ENCODE measurements around the gene NPPC. TPM values are rescaled to one million over a fixed set of nuclear protein-coding genes. Genes with fewer than 3 reads are reported as not detected.

NPPC gene
- total and polyA plus RNA-seq, 8 donors = 0.14 to 0.23 TPM; not detected in 6

DNA sequence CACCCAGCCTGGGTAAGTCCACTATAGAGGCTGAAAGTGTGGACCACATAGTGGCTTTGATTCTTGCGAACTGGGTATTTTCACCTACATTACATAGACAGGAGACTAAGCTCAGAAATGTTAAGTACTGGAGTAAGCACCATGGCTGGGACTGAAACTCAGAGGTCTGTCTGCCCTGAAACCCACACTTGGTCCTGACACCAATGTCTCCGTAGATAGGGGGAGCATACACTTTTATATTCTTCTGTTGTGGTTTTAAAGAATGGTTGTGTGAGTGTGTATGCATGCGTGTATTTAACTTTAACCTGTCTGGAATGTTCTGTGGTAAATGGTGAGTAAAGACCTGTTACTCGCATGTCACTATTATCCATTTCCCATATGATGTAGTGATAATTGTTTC is 10.3 kb upstream of the NPPC start:
- H3K4me1 ChIP-seq = no peaks in the 10 kb centered on the region
- no peaks in the 10 kb centered on the region for H3K27me3 ChIP-seq
- TF ChIP-seq, protein P1, sequence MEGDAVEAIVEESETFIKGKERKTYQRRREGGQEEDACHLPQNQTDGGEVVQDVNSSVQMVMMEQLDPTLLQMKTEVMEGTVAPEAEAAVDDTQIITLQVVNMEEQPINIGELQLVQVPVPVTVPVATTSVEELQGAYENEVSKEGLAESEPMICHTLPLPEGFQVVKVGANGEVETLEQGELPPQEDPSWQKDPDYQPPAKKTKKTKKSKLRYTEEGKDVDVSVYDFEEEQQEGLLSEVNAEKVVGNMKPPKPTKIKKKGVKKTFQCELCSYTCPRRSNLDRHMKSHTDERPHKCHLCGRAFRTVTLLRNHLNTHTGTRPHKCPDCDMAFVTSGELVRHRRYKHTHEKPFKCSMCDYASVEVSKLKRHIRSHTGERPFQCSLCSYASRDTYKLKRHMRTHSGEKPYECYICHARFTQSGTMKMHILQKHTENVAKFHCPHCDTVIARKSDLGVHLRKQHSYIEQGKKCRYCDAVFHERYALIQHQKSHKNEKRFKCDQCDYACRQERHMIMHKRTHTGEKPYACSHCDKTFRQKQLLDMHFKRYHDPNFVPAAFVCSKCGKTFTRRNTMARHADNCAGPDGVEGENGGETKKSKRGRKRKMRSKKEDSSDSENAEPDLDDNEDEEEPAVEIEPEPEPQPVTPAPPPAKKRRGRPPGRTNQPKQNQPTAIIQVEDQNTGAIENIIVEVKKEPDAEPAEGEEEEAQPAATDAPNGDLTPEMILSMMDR (IDR thresholded peaks at IDR 0.05) = no peak
- no peak for DNase-seq
- no peak overlapping the region for H3K27ac ChIP-seq
- intact Hi-C loops (cut with DNase I) = no loop called here
- no peaks in the 10 kb centered on the region for H3K9me3 ChIP-seq
- no peak overlapping the region for H3K4me3 ChIP-seq
- ATAC-seq = no peak
- H3K36me3 ChIP-seq = no peaks in the 10 kb centered on the region

DNA sequence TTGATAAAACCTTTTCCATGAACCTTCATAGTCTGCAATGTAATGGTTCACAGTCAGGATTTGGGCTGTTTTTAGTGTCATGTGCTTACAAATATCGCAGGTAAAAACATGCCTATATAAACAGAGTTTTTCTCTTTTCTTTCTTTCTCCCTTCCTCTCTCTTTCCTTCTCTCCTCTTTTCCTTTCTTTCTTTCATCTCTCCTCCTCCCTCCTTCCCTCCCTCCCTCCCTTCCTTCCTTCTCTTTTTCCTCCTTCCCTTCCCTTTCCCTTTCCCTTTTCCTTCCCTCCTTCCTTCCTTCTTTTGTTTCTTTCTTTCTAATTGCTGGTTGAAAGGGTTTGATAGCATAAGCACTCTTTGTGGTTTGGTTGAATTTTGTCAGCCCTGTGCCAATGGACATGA is 9.6 kb upstream of the NPPC start:
- intact Hi-C loops (cut with DNase I) = no loop called here
- ATAC-seq = no peak

DNA sequence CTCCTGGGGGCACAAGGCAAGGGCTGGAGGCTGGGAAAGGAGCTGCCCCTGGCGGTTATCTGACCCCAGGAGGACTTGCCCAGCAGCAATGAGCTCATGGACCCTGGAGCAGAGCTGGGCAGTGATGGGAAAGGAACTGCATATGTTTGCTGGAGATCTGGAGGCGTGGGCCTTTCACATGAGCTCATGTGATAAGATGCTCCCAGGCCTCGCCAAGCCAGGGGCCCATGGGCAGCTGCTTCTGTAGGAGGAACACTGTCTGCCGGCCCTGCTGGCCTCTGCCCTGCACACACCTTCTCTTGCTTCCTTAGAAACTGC is 9.0 kb upstream of the NPPC start:
- no peak overlapping the region for H3K27ac ChIP-seq
- no peak overlapping the region for H3K4me3 ChIP-seq
- DNase-seq = no peak
- no peaks in the 10 kb centered on the region for H3K9me3 ChIP-seq
- H3K4me1 ChIP-seq = no peaks in the 10 kb centered on the region
- no peaks in the 10 kb centered on the region for H3K36me3 ChIP-seq
- TF ChIP-seq, protein P1 (IDR thresholded peaks at IDR 0.05) = no peak
- no peak for ATAC-seq
- peaks cover 0 to 6% of the 10 kb centered on the region in 2 donors for H3K27me3 ChIP-seq
- intact Hi-C loops (cut with DNase I) = no loop called here

More for the DNA sequence above, 9.6 kb upstream of the NPPC start:
- H3K36me3 ChIP-seq = no peaks in the 10 kb centered on the region
- H3K4me3 ChIP-seq = no peak overlapping the region
- H3K27me3 ChIP-seq = peaks cover 0 to 2% of the 10 kb centered on the region in 2 donors
- H3K4me1 ChIP-seq = no peaks in the 10 kb centered on the region
- H3K9me3 ChIP-seq = no peaks in the 10 kb centered on the region
- no peak for DNase-seq
- H3K27ac ChIP-seq = no peak overlapping the region
- TF ChIP-seq, protein P1 (IDR thresholded peaks at IDR 0.05) = no peak

DNA sequence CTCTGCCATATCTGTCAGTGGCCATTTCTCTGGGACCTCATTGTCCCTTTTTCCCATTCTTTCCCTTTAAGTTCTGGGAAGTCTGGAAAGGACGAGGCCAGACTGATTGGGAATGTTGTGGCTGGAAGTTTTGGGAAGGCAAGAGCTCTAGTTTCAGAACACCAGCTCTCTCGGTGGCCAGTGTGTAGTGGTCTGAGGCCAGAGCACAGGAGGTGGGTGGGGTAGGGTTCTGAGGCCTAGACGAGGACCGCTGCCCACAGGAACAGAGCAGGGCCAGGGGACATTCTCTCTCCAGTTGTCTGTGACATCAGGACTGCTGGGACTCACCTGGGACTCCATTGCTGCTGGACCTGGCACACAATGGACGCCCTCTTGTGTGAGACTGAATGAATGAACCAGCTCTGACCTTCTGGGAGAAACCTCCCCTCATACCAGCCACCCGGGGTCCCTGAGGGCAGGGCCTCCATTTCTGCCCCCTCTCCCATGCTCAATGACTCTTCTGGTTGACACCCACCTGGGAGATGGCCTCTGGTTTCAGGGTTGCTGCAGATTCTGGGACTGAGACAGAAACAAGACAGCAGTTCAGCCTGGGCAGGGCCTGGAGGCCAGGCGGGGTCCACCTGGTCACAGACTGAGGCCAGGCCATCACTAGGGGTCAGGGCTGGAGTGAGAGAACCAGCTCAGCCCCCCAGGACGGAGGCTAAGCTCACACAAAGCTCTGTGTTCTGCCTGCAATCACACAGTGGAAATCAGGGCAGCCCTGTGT is 8.4 kb upstream of the NPPC start:
- no peak for ATAC-seq
- no peaks in the 10 kb centered on the region for H3K36me3 ChIP-seq
- no peak for DNase-seq
- intact Hi-C loops (cut with DNase I) = no loop called here
- no peak overlapping the region for H3K4me3 ChIP-seq
- TF ChIP-seq, protein P1 (IDR thresholded peaks at IDR 0.05) = no peak
- no peak overlapping the region for H3K27ac ChIP-seq
- H3K4me1 ChIP-seq = no peaks in the 10 kb centered on the region
- peaks cover 0 to 11% of the 10 kb centered on the region in 2 donors for H3K27me3 ChIP-seq
- no peaks in the 10 kb centered on the region for H3K9me3 ChIP-seq

DNA sequence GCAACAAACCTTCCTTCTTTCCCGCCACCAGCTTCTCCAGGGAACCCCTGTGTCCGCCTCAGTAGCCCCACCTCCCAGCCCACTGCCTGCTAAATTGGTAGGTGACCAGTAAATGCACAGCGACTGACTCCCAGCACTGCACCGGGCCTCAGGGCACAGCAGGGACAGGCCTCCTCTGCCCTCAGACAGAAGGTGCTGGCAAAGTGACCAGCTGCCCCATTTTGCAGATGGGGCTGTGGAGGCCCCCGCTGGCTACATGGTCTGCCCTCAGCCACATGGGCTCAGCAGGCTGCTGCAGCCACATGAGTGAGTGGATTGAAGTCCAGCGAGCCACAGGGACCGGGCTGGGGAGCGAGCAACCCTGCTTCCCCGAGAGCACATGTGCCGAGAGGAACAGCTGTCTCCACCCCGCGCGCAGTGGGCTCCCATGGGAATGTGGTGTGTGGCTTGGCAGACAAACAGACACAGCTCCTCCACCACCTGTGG is 7.8 kb upstream of the NPPC start:
- H3K27ac ChIP-seq = no peak overlapping the region
- H3K36me3 ChIP-seq = no peaks in the 10 kb centered on the region
- H3K4me1 ChIP-seq = no peaks in the 10 kb centered on the region
- no peak for ATAC-seq
- DNase-seq = peak in 1 of 4 donors; percentile 77
- intact Hi-C loops (cut with DNase I) = no loop called here
- no peak overlapping the region for H3K4me3 ChIP-seq
- H3K27me3 ChIP-seq = peaks cover 0 to 17% of the 10 kb centered on the region in 2 donors
- no peaks in the 10 kb centered on the region for H3K9me3 ChIP-seq
- TF ChIP-seq, protein P1 (IDR thresholded peaks at IDR 0.05) = no peak
